ENCODE results near the gene ADO.
A peak's percentile ranks its signal among the peaks of the same experiment; 100 is the strongest.
"Not testable (repeated sequence)": the region's sequence is repeated elsewhere in the genome, so short reads cannot be mapped to it uniquely, and the experiment has no call there.

Gene ADO

DNA sequence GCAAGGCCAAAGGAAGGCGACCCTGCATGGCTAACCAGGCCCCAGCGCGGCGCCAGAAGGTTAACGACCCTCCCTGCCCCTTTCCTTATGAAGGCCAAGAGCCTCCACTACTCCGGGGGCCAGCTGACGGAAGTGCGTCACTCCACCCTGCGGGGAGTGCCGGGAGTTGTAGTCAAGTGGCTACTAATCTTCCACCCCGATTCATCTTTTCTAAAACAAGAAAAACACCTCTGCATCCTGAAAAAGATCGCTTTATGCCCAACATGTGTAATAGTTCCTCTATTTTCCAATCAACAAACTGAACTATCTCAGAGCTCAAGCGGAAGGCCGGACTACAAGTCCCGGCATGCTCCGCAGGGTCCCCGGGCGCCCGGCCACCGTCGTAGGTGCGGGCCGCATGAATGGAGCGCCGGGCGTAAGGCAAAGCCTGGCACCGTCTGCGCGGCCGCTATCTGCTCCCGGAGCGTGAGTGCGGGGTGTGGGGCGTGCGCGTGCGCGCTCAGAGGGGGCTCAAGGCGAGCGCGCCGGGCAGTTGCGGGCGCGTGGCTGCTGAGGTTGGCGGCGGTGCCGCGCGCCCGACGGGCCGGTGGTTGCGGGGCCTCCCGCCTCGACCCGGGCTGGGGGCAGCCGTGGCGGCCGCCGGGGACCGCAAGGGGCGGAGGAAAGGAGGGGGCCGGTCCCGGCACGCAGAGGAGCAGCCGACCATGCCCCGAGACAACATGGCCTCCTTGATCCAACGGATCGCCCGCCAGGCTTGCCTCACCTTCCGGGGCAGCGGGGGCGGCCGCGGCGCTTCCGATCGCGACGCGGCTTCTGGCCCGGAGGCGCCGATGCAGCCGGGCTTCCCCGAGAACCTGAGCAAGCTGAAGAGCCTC lies at the start of gene ADO:
Gene ADO (plus strand): TSS at position 365 of the 875 bp plus-strand sequence. CDS start 340 bp downstream, at position 705.
- peak; percentile 78 for DNase-seq

DNA sequence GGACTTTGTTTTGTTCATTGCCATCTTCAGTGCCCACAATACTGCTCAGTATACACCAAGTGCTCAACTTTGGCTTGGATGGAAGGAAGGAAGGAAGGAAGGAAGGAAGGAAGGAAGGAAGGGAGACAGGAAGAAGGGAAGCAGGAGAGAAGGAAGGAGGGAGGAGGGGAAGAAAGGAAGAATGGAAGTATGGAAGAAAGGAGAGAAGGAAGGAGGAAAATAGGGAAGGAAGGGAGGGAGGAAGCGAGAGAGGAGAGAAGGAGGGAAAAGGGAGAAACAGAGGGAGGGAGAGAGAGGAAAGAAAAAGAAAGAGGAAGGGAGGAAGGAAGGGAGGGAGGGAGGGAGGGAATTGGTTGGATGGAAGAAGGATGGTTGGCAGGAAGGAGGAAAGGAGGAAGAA lies 49.6 kb upstream of the ADO start:
- no peak for DNase-seq

DNA sequence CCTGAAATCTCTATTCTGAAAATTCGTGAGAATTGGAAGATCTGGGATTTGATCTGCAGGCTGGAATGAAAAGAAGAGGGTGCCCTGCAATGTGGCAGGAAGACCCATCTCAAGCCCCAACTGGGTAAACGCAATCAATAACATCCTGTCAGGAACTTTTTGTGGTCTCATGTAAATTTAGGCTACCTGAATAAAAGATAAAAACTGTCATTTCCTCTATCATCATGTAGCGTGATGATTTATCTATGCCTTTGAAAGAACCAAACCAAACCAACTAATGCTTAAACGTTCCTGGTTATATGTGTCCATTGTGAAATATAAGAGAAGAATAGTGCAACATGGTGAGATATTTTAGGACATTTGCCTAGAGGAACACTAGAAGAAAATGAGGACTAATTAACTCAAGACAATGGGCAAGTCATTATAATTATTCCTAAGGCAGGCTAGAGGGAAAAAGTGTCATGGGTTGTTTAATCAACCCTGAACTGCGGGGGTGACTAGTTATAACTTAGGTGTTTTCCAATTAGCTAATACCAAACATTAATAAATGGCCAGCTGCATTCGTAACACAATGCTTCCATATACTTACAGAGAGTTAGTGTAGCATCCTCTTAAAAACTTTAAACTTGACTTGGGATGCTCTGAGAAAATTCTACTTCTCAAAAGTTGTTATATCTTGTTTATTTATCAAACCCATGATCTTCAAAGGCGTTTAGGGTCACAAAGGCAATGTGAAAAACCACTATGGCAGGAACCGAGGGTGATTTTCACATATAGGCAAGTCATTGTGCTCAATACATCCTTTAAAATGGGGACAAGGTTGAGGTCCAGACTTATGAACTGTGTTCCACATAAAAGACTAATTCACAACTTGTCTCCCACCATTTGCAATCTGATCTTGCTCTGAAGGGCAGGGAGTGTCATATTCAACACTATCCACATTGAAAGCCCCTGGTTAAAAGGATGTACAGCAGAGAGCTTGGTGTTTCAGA lies 48.6 kb upstream of the ADO start:
- no peak for DNase-seq

DNA sequence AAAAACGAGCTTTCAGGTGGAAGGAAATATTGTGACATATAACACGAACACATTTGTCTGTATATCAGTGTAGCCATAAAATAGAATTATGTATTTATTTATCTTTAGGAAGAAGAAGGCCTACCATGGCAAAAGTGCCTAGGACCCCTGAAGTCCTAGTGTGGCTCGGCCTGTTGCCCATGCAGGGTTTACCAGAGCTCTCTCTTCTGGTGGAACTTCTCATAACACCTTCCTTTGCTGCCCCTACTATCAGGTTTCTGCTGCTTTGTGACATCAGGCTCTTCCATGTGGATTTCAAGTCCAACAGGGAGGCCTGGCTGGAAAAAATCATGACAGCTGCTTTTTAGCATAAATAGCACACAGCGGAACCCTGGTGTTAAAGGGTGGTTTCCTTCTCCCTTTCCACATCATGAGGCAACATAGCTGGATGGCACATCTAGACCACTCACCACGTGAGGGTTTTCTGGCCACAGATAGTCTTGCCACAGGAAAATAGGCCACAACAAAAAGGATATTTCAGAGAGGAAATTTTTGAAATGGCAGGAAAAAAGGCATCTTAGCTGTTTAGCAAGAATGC lies 44.8 kb upstream of the ADO start:
- DNase-seq: no peak

DNA sequence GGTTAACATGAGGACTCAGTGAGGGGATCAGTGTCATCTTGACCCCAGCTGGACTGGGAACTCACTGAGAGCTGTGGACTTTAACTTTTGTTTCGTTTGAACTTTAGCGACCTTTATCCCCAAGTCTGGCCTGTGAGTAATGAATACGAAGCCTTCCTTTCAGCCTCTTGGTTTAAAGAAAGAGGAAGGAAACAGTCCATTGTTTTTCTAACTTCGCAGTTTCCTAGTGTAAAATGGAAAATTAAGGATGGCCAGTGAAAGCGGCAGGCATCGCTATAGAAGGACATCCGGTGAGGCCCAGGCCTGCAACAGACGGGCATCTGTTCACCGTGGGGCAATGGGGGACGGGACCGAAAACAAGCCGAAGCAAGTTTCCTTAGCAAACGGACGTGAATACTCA lies 44.1 kb upstream of the ADO start:
- DNase-seq: no peak

DNA sequence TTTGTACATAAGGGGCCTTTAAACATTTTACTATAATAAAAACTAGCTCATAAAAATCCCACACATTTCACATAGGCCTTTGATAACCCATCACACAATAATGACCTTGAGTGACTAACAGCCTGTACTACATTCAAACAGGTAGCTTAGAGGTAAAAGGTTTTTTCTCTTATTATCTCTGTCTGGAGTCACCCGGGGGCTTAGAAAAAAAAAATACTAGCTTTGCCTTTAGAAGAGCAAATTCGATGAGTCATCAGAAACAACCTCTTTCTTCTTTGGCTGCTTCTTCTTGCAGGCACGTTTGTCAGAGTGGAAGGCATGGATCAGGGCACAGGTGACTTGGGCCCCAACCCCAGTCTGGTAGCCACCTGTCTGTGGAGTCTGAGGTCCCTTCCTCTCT lies 43.4 kb upstream of the ADO start:
- DNase-seq: no peak

DNA sequence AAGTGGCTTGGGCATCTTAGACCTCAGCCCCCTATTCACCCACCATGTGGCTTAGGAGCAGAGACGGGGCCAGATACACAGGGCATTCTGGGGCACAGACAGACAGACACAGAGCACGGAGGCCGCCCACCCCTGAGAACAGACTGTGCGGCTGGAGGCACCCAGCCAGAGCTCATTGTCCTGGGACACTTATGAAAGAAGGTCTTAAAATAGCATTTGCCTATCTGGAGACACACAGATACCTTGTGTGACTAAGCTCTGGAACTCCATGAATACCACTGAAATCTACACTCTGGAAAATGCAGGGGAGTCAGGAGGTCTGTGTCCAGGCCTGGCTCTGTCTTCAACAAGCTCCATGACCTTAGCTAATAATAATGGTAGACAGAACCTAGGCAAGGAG lies 41.4 kb upstream of the ADO start:
- no peak for DNase-seq

DNA sequence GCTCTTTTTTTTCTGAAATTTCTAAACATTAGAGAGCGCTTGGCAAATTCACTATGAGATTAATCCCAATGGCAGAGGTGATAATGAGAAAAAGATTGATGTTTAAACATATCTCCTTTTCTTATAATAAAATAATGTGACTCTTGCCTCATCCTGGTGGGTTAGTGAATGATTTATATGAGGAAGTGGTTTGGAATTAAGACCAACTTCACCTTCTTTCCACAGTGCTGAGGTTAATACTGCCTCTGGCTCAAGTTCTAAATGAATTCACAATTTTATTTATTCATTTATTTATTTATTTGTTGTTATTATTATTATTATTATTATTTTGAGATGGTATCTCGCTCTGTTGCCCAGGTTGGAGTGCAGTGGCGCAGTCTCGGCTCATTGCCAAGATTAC lies 40.5 kb upstream of the ADO start:
- DNase-seq: no peak

DNA sequence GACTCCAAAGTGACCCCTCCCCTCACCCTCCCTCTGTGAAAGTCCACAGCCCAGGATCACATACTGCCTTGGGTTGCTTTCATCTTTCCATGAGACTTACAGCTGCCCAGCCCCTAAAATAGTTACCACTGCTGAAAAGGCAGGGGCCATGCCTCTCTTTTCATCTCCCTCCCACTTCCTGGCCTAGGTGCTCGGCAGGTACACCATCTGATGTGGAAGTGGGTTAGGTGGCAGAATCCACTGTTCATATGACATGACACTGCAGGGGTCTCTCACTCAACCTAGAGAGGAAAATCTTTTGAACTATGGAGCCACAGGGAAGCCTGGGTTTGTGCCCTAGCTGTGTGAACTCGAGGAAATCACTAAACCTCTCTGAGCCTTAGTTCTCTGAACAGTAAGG lies 38.8 kb upstream of the ADO start:
- no peak for DNase-seq

DNA sequence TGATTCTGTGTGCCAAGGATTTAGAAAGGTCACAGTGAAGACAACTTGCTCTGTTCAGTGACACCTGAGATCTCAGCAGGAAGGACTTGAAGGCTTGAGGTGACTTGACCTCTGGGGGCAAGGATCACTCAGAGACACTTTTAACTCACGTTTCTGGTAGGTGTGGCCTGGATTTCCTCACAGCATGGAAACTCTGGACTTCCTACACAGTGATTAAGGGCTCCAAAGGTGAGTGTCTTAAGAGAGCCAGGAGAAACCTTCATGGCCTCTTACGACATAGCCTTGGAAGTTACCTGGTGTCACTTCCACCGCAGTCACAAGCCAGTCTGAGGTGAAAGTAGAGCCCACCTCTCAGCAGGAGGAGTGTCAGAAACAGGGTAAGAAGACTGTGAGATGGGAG lies 38.1 kb upstream of the ADO start:
- DNase-seq: no peak

DNA sequence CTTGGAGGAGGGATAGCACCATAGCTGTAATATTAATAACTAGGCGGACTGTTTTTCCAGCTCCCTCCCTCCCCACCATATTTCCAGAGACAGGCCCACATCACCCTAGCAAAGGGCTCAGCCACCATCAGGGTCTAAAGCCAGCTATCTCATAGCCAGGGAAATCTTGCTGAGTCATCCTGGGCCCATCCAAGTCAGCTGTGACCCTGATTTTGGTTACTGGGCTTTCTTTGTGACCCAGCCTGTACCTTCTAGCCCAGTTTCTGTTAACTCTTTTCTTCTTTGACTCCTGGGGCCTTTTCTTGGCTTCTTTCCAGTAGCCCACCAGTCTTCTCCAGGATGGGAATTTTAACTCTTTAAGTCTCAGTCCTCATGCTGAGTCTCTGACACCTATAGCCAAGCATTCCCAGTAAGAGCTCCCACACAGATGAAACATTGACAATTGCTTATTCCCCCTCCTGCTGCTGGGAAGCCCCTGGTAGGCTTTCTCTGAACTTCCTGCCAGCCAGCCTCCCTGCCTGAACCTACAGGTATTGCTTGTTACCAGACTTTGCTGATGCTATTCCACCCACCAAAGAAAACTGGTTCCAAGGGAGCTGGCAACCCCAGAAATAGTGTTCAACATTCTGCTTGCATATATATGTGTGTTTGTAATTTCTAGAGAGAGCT lies 34.8 kb upstream of the ADO start:
- no peak for DNase-seq

DNA sequence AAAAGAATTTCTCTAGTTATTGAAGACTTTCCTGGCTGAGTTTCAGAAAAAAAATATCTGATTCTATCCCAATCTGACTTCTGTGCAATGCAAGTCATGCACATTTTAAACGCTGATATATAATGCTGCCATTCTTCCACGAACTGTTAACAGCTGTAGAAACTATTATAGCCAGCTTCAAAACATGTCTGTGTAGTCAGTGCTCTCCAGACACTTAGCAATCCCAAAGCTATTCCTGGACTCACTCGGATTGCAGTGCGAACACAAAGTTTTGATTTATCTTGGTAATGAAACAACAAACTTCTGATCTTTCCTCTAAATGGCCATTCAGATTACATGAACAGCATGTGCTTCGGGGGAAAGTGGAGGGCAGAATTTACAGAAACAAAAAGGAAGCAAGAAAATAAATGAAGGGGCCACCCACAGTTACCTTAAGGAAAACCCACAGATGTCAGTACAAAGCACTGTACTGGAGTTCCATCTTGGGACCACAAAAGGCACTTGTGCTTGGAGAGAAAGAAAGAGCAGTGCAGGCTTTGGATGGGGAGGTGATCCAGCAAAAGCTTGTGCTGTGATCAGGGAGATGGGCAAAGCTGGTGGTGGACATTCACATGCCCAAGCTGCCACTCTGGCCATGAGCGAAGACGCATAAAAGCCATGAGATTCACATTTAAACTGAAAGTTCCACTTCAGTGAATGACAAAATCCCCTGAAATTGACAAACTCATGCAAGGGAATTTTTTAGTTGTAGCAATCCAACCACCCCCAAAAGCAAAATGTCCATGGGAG lies 32.1 kb upstream of the ADO start:
- no peak for DNase-seq

DNA sequence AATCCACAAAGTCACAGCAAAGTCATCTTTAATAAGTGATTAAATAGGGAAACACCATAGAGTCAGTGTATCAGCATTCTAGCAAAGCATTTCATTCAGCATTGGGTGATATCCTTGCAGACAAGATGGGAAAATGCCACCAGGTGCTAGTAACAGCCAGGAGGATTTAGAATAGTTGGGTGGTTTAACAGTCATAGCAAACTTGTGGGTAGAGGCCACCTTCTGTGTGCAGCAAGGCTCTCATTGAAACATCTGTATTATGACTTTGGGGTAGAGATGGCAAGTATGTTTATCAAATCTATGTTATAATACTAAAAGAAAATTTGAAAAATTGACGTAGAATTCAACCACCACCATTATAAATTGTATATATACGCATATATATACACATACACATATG lies 26.4 kb upstream of the ADO start:
- no peak for DNase-seq

DNA sequence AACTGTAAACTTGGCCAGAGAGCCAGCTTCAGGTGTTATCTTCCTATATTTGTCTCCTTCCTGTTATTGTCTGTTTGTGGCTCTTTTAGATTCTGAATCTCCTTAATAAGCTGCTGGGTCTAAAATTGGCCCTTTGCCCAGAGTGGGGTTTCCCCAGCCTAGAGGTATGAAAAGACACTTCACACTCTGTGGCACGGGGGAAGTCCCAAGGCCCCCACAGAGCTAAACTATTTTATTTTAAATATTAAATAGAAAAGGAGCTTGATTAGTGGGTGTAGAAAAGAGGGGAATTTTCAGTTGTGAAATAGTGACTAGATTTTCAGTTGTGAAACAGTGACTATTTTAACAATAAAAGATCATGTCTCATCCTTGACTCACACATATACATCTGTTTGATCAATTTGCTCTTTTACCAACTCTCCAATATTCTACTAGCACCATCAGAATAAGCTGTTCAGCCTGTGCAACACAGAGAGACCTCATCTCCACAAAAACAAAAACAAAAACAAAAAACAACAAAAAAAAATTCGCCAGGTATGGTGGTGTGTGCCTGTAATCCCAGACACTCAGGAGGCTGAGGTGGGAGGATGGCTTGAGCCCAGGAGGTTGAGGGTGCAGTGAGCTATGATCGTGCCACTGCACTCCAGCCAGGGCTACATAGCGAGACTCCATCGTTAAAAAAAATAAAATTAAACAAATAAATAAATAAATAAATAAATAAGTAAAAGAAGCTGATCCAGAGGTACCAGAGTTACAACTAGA lies 24.9 kb upstream of the ADO start:
- peak; percentile 77 for DNase-seq

DNA sequence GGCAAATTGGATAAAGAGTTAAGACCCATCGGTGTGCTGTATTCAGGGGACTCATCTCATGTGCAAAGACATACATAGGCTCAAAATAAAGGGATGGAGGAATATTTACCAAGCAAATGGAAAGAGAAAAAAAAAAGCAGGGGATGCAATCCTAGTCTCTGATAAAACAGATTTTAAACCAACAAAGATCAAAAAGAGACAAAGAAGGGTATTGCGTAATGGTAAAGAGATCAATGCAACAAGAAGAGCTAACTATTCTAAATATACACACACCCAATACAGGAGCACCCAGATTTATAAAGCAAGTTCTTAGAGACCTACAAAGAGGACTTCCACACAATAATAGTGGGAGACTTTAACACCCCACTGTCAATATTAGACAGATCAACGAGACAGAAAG lies 20.0 kb upstream of the ADO start:
- not testable (repeated sequence) for DNase-seq

DNA sequence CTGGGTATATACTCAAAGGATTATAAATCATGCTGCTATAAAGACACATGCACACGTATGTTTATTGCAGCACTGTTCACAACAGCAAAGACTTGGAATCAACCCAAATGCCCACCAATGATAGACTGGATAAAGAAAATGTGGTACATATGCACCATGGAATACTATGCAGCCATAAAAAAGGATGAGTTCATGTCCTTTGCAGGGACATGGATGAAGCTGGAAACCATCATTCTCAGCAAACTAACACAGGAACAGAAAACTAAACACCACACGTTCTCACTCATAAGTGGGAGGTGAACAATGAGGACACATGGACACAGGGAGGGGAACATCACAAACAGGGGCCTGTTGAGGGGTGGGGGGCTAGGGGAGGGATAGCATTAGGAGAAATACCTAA lies 16.2 kb upstream of the ADO start:
- not testable (repeated sequence) for DNase-seq

DNA sequence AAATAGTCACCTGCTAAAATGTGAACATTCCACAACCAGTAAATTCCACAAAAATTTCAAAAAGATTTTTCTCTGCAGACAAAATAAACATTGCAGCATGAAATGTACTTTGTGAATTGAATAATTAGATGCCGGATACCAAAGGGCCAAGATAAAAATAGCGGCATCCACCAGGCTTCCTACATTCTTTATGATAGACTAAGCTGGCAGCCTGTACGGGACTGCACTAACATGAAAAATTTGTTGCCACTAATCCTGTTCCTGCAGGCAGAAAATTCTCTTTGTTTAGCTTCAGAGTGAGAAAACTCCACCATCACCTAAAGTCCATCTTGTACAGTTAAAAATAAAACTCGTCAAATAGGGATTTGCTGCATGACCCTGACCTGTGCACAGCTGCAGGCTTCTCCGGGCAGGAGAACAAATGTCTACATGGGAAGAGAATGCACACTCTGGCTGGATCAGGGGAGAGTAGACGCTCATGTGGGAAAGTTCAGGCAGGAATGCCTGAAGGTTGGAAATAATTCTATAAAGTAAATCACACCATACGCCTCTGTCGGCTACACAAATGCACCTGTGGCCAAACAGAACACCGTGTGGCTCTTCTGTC lies 15.6 kb upstream of the ADO start:
- no peak for DNase-seq

DNA sequence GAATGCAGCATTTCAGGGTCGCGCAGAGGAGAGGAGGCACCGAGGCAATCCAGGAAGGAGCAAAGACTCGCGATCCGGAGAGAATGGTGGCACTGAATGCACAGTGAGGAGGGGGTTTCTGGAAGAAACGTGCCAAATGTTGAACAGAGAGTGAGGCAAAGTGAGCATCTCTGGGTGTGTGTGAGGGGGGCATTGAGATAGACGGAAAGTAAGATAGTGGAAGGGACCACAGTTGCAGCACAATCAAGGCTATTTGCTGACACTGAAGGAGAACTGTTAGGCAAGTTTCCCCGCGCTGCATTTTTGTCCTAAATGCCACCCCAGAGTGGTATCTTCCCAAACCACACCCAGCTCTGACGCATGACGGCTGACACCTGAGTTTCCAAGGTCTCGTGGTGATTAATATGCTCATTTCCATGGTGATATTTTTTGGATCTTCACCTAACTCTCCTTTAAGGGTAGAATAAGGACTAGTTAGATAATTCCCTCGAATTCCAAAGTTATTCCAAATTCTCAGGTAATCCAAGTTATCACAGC lies 14.4 kb upstream of the ADO start:
- no peak for DNase-seq

DNA sequence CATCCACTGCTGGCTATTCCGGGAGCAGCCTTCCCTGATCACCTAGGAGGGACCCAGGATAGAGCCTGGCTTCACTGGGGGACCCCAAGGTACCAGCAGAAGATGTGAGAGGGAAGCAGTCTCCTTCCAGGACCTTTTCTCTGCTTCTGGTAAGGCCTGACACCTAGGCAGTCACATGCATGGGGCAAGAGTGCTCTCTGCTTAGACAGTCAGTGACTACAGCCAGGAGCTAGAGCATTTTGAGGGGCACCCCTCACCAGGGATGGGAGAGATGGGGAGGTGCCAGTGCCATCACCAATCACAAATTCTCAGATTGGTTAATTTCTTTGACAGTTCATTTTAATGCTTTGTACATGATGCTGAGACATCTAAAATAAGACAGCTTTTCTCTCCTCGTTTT lies 13.9 kb upstream of the ADO start:
- DNase-seq: no peak

DNA sequence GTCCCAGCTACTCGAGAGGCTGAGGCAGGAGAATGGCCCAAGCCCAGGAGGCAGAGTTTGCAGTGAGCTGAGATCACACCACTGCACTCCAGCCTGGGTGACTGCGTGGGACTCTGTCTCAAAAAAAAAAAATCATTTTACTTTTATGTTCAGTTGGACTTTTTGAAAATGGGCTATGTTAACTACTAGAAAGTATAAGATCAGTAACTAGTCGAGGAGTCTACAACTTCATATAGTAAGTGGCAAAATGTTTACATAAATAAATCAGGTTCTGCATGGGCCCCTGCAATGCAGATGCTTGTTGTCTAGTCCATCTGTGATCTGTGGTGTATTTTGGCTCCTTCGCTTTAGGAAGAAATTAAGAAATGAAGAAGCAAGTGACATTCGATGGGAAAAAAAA lies 12.3 kb upstream of the ADO start:
- no peak for DNase-seq

DNA sequence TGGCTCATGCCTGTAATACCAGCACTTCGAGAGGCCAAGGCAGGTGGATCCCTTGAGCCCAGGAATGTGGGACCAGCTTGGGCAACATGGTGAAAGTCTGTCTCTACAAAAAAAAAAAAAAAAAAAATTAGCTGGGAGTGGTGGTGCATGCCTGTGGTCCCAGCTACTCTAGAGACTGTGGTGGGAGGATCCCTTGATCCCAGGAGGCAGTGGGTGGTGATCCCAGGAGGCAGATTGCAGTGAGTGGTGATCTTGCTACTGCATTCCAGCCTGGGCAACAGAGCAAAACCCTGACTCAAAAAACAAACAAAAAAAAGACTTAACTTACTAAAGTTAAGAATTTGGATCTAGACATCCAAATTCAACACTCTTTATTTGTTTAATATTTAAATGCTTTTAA lies 10.2 kb upstream of the ADO start:
- no peak for DNase-seq

Measured in stimulated activated CD4-positive, alpha-beta T cell treated with anti-CD3 and anti-CD28 coated beads, Interleukin-12 subunit alpha, Interleukin-12 subunit beta, amount 100 ng/mL, for 4 hours (primary cell).